Muscle layer of colon (tissue), 2 donors: ENCODE measurements around the gene AFAP1L1.

Experiments used
- H3K27ac ChIP-seq: one replicate; pipeline ENCODE4 v1.7.0; 2013; ENCODE audit warnings: low read depth, mild to moderate bottlenecking, low read length, moderate library complexity
- H3K27me3 ChIP-seq, 2 donors: one replicate each; pipeline ENCODE4 v1.7.0; 2013; ENCODE audit warnings: low read length in 2 of 2, mild to moderate bottlenecking in 2 of 2; ENCODE audit not compliant: insufficient read depth in 2 of 2, control insufficient read depth in 1 of 2
- H3K36me3 ChIP-seq: one replicate; pipeline ENCODE4 v1.7.0; 2013; ENCODE audit warnings: mild to moderate bottlenecking, low read length; ENCODE audit not compliant: insufficient read depth
- H3K4me1 ChIP-seq: one replicate; pipeline ENCODE4 v1.7.0; 2013; ENCODE audit warnings: mild to moderate bottlenecking, low read length; ENCODE audit not compliant: insufficient read depth
- H3K4me3 ChIP-seq, 2 donors: one replicate each; pipeline ENCODE4 v1.7.0; 2013; ENCODE audit warnings: low read length in 2 of 2, low read depth in 1 of 2, mild to moderate bottlenecking in 1 of 2, moderate library complexity in 1 of 2
- H3K9ac ChIP-seq: one replicate; pipeline ENCODE4 v1.7.0; 2013; ENCODE audit warnings: low read length
- H3K9me3 ChIP-seq: one replicate; pipeline ENCODE4 v1.7.0; 2013; ENCODE audit warnings: mild to moderate bottlenecking, low read length
- donor health status: abdominal sarcoma.
- donor health status: Adenocarcinoma of cecum.

AFAP1L1 gene

DNA sequence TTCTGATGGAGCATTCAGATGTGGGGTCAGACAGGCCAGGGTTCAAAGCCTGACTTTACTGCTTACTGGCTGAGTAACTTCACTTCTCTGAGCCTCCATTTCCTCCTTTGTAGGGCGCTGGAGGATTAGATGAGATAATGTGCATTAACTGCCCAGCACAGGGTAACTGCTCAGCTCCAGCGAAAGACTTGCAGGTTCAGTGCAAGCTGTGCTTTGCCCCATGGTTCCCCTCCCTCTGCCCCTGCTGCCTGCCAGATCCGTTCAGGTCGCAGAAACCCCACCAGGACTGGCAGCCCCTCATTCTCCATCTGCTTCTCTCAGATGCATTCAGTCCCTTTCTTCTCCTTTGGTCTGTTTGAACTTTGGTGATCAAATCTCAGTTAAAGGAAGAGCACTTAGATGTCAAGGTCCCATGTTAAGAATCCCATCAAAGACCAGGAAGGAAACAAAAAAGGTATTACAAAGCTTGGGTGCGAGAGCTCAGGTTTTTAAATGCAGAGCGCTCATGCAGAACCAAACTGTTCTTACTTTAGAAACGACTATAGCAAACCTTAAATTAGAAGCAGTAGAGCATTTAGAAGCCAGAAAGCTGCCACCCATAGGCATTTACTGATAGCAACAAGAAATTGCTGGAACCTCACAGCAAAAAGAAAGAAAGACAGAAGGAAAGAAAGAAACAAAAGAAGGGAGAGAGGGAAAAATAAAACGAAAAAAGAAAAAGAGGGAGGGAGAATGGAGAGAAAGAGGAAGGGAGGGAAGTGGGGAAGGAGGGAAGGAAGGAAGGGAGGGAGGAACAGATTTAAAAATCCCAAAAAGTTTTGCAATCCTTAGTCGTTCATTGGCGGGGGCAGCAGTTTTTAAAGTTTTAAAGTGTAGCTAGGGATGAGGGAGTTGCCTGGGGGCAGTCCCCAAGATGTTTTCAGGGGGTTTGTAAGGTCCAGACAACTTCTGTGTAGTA is 23.5 kb downstream of the AFAP1L1 start:
- Histone ChIP-seq H3K4me3 (no peak overlapping the region), H3K4me1 (no peaks in the 10 kb centered on the region), H3K9me3 (no peaks in the 10 kb centered on the region), H3K9ac (no peak overlapping the region), H3K27me3 (no peaks in the 10 kb centered on the region), H3K36me3 (no peaks in the 10 kb centered on the region), H3K27ac (no peak overlapping the region)

DNA sequence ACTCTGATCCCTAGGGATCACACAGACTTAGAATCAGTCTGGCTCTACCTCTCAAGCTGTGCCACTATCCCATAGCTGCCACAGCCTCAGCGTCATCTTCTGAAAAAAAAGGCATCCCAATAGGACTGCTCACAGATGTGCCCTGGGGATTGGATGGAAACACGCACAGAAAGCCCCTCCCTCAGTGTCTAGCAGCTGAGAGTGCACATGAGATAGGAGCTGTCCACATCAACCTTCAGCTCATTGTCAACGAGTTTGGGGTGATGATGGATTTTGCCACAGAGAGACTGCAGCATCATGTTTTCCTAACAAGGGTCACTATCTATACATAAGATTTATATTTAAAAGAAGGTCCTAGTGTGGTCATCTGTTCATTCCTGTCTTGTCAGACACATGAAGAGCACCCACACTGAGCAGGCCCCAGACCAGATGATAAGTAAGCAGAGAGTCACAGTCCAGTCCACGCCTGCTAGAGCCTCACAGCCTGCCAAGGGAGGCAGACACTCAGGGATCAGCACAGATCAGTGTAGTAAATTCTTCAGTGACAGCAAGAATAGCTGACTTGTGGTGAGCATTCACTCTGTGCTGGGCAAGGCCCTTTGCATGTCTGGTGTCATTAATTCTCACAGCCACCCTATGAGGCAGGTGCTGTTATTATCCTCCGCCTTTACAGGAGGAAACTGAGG is 25.8 kb downstream of the AFAP1L1 start:
- H3K27me3 ChIP-seq, result no peaks in the 10 kb centered on the region
- no peak overlapping the region for H3K9ac ChIP-seq
- no peak overlapping the region for H3K4me3 ChIP-seq
- H3K4me1 ChIP-seq, result no peaks in the 10 kb centered on the region
- no peaks in the 10 kb centered on the region for H3K9me3 ChIP-seq
- H3K27ac ChIP-seq, result no peak overlapping the region
- H3K36me3 ChIP-seq, result no peaks in the 10 kb centered on the region

DNA sequence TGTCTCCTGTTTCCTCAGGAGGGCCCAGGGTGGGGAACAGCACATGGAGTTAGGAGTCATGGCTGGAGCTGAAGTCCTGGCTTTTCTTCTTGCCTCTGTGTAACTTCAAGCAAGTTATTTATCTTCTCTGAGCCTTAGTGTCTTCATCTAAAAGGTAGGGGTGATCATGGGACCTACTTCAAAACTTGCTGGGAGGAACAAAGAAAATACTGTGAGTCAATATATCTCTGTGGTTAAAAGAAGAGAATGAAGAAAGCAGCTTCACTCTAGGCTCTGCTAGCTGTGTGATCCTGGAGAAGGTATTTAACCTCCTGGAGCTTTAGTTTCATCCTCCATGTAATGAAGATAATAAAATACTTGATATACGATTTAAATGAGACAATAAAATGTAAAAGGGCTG is 26.5 kb downstream of the AFAP1L1 start:
- Histone ChIP-seq H3K36me3 (no peaks in the 10 kb centered on the region), H3K27ac (no peak overlapping the region), H3K4me1 (no peaks in the 10 kb centered on the region), H3K9me3 (no peaks in the 10 kb centered on the region), H3K4me3 (no peak overlapping the region), H3K27me3 (no peaks in the 10 kb centered on the region), H3K9ac (no peak overlapping the region)

DNA sequence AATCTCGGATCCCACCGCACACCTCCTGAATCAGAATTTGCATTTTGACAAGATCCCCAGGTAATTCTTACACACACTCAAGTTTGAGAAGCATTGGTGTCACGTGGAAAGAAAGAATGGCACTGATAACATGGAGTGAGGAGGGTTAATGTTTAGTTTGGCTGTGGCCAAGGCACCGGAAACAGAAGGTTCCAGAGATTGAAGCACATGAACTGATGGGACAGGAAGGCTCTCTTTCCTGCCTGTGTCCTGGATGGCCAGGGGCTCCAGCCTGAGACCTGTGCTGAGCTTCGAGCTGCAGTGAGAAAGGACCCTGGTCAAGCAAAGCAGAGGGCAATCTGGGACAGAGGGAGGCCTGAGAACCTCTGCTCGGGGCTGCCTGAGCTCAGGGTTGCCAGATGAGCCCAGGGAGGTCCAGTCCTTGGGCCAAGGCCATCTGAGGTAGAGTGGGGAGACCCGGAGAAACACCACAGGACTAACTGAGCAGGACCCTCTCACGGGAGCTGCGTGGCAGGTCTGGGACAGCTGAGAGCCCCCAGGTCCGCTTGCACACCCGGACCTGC is 27.3 kb downstream of the AFAP1L1 start:
- Histone ChIP-seq H3K4me3 (no peak overlapping the region), H3K36me3 (no peaks in the 10 kb centered on the region), H3K9me3 (no peaks in the 10 kb centered on the region), H3K9ac (no peak overlapping the region), H3K27ac (no peak overlapping the region), H3K27me3 (no peaks in the 10 kb centered on the region), H3K4me1 (no peaks in the 10 kb centered on the region)

DNA sequence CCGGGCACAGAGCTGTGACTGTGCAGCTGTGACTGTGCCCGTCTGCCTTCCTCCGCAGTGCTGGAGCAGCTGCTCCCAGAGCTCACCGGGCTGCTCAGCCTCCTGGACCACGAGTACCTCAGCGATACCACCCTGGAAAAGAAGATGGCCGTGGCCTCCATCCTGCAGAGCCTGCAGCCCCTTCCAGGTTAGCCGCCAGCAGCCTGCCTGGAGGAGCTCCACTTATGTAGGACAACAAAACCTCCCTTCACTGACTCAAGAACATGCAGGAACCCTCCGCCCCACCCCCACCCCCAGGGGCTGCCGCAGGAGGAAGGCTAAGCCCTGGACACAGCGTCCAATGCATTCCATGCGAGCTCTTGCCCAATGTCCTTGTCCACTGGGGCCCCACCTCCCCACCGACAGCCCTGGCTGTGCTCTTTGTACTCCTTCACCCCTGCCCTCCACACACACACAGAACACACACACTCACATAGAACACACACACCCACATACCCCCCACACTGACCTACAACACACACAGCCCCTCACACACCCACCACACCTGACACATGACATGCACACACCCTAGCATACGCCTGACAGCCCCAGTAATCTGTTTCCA is 27.9 kb downstream of the AFAP1L1 start:
- no peak overlapping the region for H3K4me3 ChIP-seq
- no peaks in the 10 kb centered on the region for H3K9me3 ChIP-seq
- H3K36me3 ChIP-seq, result no peaks in the 10 kb centered on the region
- no peak overlapping the region for H3K27ac ChIP-seq
- H3K9ac ChIP-seq, result no peak overlapping the region
- no peaks in the 10 kb centered on the region for H3K27me3 ChIP-seq
- H3K4me1 ChIP-seq, result no peaks in the 10 kb centered on the region

DNA sequence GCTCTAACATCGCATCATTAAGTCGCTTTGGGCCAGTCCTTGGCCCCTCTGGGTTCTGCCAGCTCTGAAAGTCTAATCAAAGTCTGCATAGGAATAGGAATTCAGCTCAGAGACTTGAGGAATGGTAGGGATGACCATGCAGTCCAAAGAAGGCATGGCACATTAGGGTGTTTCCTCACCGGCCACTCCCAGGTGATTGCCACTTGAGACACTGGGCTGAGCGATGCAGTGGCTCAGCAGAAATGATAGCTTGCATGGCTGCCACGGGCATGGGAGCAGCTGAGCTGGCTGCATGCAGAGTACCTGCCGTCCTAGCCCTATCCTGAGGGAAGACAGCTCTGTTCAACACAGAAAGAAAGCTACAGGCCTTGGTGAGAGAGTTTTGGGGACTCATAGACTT is 28.8 kb downstream of the AFAP1L1 start:
- Histone ChIP-seq H3K4me3 (no peak overlapping the region), H3K4me1 (no peaks in the 10 kb centered on the region), H3K27me3 (no peaks in the 10 kb centered on the region), H3K36me3 (no peaks in the 10 kb centered on the region), H3K9me3 (no peaks in the 10 kb centered on the region), H3K27ac (no peak overlapping the region), H3K9ac (no peak overlapping the region)

DNA sequence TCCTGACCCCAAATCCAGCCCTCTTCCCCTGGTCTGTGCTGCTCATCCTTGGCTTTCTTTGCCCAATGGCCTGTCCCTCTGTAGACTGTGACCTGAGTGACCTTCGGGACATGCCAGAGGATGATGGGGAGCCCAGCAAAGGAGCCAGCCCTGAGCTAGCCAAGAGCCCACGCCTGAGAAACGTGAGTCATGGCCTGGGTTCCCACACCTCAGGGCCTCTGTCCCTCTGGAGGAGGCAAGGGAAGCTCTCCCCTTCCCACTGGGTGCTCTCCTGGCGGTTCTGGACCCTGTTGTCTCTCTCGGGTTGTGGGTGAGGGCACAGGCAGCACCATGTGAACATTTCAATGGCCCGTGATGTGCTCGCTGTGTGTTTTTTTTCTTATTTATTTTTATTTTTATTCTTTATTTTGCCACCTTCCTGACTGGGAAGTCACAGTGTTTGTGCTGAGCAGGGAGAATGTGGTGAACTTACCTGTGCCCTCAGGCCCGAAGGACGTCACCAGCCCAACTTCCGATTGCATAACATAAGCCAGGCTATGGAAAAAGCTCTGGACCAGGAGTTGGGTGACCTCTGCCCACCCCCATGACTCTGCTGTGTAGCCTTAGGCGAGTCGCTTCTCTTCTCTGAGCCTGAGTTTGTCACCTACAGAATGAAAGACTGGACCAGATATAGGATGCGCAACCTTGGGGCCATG is 29.5 kb downstream of the AFAP1L1 start:
- Histone ChIP-seq H3K4me3 (no peak overlapping the region), H3K27me3 (no peaks in the 10 kb centered on the region), H3K36me3 (no peaks in the 10 kb centered on the region), H3K4me1 (no peaks in the 10 kb centered on the region), H3K27ac (no peak overlapping the region), H3K9ac (no peak overlapping the region), H3K9me3 (no peaks in the 10 kb centered on the region)

DNA sequence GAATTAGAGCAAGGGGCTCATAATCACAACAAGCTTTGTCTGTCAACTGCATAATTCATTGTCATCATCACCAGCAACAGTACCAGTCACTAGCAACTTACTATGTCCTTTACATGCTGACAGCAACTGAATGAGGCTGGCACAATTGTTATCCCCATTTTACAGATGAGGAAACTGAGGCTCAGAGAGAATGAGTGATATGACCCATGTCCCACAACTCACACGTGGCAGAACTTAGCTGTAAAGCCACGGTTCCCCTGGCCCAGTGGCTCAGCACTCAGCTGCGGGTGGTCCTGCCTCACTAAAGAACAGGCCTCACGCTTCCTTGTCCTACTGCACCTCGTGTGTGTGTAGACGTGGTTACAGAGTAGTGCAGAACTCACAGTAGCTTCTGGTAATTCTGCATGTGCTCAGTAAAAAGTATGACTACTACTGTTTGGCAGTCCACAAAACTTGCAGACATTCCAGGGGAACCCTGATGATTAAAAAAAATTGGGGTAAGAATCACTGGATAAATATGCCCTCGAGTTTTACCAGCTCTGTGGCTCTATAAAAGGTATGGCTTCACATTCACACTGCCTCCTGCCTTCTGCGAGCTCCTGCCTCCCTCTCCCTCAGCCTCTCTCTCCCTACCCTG is 30.2 kb downstream of the AFAP1L1 start:
- H3K27ac ChIP-seq, result no peak overlapping the region
- no peak overlapping the region for H3K4me3 ChIP-seq
- H3K4me1 ChIP-seq, result no peaks in the 10 kb centered on the region
- H3K9ac ChIP-seq, result no peak overlapping the region
- no peaks in the 10 kb centered on the region for H3K36me3 ChIP-seq
- H3K27me3 ChIP-seq, result no peaks in the 10 kb centered on the region
- H3K9me3 ChIP-seq, result no peaks in the 10 kb centered on the region

DNA sequence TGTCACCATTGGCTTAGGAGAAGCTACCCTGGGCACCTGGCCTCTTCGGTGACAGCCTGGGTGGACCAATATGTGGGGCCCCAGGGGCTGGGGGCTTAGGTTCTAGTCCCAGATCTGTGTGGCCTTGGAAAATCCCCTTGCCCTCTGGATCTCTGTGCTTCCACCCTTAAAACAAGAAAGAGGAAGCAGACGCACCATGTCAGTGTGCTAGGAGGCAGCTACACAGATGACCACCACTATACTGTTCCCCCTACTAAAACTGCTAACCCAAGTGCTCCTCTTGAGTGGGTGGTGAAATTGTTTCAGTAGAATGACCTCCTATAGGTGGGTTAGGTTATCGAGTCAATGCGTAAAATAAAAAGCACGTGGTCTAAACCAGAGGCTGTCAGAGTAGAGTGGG is 31.0 kb downstream of the AFAP1L1 start:
- Histone ChIP-seq H3K9ac (no peak overlapping the region), H3K4me1 (no peaks in the 10 kb centered on the region), H3K4me3 (no peak overlapping the region), H3K9me3 (no peaks in the 10 kb centered on the region), H3K27me3 (no peaks in the 10 kb centered on the region), H3K36me3 (no peaks in the 10 kb centered on the region), H3K27ac (no peak overlapping the region)

DNA sequence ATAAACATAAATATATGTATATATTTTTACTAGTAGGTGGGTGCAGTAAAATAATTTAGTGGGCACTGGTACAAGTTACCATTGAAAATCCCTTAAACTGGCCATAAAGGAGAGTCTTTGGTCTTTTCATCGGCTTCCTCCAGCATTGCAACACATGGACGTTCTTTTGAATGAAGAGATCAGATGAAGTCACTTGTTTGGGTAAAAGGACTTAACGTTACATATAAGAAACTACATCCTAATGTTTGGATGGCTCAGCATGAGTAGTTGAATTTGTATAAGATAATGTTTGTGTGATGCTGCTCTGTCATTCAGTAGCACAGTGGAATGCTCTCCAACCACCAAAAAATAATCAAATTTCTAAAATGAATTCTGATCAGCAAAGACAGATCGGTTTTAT is 31.6 kb downstream of the AFAP1L1 start:
- Histone ChIP-seq H3K27ac (no peak overlapping the region), H3K4me1 (no peaks in the 10 kb centered on the region), H3K4me3 (no peak overlapping the region), H3K36me3 (no peaks in the 10 kb centered on the region), H3K27me3 (no peaks in the 10 kb centered on the region), H3K9ac (no peak overlapping the region), H3K9me3 (no peaks in the 10 kb centered on the region)
